Spleen (tissue), 11 donors: Measurements from ENCODE around the gene GMDS. TPM values are rescaled to one million over a fixed set of nuclear protein-coding genes. Genes with fewer than 3 reads are reported as not detected.

ENCODE experiments used
- DNase-seq: peaks from one replicate; pipeline ENCODE4 v3.0.0-alpha.2; 2020
- H3K27ac ChIP-seq, 8 donors: fragments of 200-600 bp; sonication (generic) in 7 of 8; 1 replicate in 4 of 8; 2 replicates in 4 of 8; pipeline versions ENCODE4 v1.5.0 to v1.8.0; 2016 to 2021; ENCODE audit warnings: inconsistent platforms in 4 of 8, mild to moderate bottlenecking in 4 of 8, moderate library complexity in 1 of 8
- H3K27me3 ChIP-seq, 7 donors: fragments of 200-600 bp; sonication (generic) in 6 of 7; replicated peaks in 1 of 7; 1 replicate in 4 of 7; 2 replicates in 3 of 7; pipeline versions ENCODE4 v1.5.0 to v1.8.0; 2016 to 2021; ENCODE audit warnings: inconsistent platforms in 3 of 7, mild to moderate bottlenecking in 1 of 7
- H3K36me3 ChIP-seq, 6 donors: fragments of 200-600 bp; sonication (generic) in 5 of 6; 1 replicate in 4 of 6; 2 replicates in 2 of 6; pipeline versions ENCODE4 v1.5.0 to v1.8.0; 2016 to 2021; ENCODE audit warnings: inconsistent platforms in 2 of 6
- H3K4me1 ChIP-seq, 6 donors: fragments of 200-600 bp; sonication (generic) in 5 of 6; 1 replicate in 3 of 6; 2 replicates in 3 of 6; pipeline versions ENCODE4 v1.5.0 to v1.8.0; 2016 to 2021; ENCODE audit warnings: inconsistent platforms in 3 of 6
- H3K4me3 ChIP-seq, 8 donors: fragments of 200-600 bp; sonication (generic) in 7 of 8; 1 replicate in 4 of 8; 2 replicates in 4 of 8; pipeline versions ENCODE4 v1.5.0 to v1.8.0; 2016 to 2021; ENCODE audit warnings: inconsistent platforms in 4 of 8, mild to moderate bottlenecking in 4 of 8, moderate library complexity in 2 of 8
- H3K9me3 ChIP-seq, 8 donors: fragments of 200-600 bp; sonication (generic) in 7 of 8; 1 replicate in 4 of 8; 2 replicates in 4 of 8; pipeline versions ENCODE4 v1.5.0 to v1.8.0; 2016 to 2021; ENCODE audit warnings: inconsistent platforms in 4 of 8
- POLR2A ChIP-seq, 3 donors: fragments of 450-650 bp; IDR thresholded peaks; one replicate each; pipeline ENCODE4 v1.5.1; 2017; ENCODE audit warnings: antibody characterized with exemption in 3 of 3, mild to moderate bottlenecking in 1 of 3
- POLR2AphosphoS5 ChIP-seq, 3 donors: sonication (generic); formaldehyde crosslinking; IDR thresholded peaks; one replicate each; pipeline ENCODE4 v1.5.1; 2017; ENCODE audit warnings: antibody characterized with exemption in 3 of 3
- WGBS, 5 donors: extraction: QIAGEN DNeasy Blood & Tissue Kit in 3 of 5; methylation state at CpG; one replicate each; pipeline versions ENCODE4 v1.1.5 to v1.1.7; 2013 to 2018; 5-methylcytosine and 5-hydroxymethylcytosine counted together
- intact Hi-C: fragments of 100-400 bp; cut with DNase I; formaldehyde crosslinking; loops from one replicate; pipeline ENCODE4 v1.15.0; 2023; ENCODE audit warnings: low total_unique reads
- polyA plus RNA-seq, 3 donors: library from polyadenylated mRNA; stranded (reverse); fragments of 200-250 nt; gene quantifications; one replicate each; pipeline ENCODE4 v1.2.1, GENCODE V29; 2013
- total RNA-seq, 7 donors: library from RNA; depleted of rRNA in 3 of 7; stranded (reverse); fragments of >200 nt in 3 of 7; fragmentation: NEBNext Ultra II Directional in 4 of 7; extraction: Animal tissue kit (Norgen Biotek cat#: 25700) in 4 of 7; gene quantifications; one replicate each; pipeline versions ENCODE4 v1.1.0 to v1.2.1, GENCODE V29; 2016 to 2021
- TF ChIP-seq, protein P1 (sequence below), 11 experiments: fragments of 200-600 bp in 7 of 11; fragments of 450-650 bp in 4 of 11; sonication (generic) in 4 of 11; IDR thresholded peaks in 8 of 11; conservative IDR thresholded peaks in 3 of 11; 1 replicate in 7 of 11; 2 replicates in 4 of 11; pipeline versions ENCODE4 v1.4.0 to v1.8.0; 2016 to 2021; ENCODE audit warnings: antibody characterized with exemption in 11 of 11, inconsistent platforms in 4 of 11, mild to moderate bottlenecking in 1 of 11
- donor health status: healthy with polysubstance abuse.
- donor health status: DM: no; HTN: no; CAD: no; lungs with moderate emphysema.
- donor health status: DM: no; HTN: no; CAD: no.
- donor health status: Bipolar disorder and iron deficiency.
- donor health status: healthy.
- donor health status: DM: no; HTN: no; CAD: no.
- donor health status: DM: yes; HTN: yes; CAD: no.

GMDS gene
- total and polyA plus RNA-seq, 10 donors = 9.1 to 30.8 (median 17.7) TPM

DNA sequence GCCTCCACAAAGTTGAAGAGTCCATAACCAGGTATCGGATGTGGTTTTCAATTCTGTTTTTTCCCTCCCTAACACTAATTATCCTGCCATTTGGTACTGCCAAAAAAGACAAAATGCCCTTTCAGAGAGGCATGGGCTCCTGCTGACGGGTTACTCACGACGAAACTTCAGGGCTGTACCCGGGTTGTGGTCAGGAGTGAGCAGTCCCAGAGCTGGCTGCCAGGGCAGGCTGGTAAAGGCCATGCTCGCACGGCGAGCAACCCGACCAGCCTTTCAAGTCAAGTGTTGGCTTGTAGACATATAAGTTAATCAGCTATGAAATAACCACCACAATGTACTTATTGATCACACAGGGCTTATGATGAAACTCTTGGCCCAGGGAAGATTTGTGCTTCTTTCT is 483.2 kb downstream of the GMDS start:
- H3K9me3 ChIP-seq = no peaks in the 10 kb centered on the region
- H3K27ac ChIP-seq = no peak overlapping the region
- no peak overlapping the region for H3K4me3 ChIP-seq
- H3K4me1 ChIP-seq = no peaks in the 10 kb centered on the region
- H3K36me3 ChIP-seq = peaks cover 0 to 7% (median 0%) of the 10 kb centered on the region in 6 donors
- no peaks in the 10 kb centered on the region for H3K27me3 ChIP-seq
- DNase-seq = no peak
- TF ChIP-seq, protein P1, sequence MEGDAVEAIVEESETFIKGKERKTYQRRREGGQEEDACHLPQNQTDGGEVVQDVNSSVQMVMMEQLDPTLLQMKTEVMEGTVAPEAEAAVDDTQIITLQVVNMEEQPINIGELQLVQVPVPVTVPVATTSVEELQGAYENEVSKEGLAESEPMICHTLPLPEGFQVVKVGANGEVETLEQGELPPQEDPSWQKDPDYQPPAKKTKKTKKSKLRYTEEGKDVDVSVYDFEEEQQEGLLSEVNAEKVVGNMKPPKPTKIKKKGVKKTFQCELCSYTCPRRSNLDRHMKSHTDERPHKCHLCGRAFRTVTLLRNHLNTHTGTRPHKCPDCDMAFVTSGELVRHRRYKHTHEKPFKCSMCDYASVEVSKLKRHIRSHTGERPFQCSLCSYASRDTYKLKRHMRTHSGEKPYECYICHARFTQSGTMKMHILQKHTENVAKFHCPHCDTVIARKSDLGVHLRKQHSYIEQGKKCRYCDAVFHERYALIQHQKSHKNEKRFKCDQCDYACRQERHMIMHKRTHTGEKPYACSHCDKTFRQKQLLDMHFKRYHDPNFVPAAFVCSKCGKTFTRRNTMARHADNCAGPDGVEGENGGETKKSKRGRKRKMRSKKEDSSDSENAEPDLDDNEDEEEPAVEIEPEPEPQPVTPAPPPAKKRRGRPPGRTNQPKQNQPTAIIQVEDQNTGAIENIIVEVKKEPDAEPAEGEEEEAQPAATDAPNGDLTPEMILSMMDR (IDR thresholded peaks at IDR 0.05 in 8 of 11, conservative IDR thresholded peaks at IDR 0.05 in 3 of 11) = no peak
- TF ChIP-seq POLR2A (IDR thresholded peaks at IDR 0.05) (no peak), POLR2AphosphoS5 (IDR thresholded peaks at IDR 0.05) (no peak)
- 91 to 98% (median 96%) methylated on average over 9 of the region's 9 CpGs for WGBS, 5 donors
- intact Hi-C loops = no loop called here

DNA sequence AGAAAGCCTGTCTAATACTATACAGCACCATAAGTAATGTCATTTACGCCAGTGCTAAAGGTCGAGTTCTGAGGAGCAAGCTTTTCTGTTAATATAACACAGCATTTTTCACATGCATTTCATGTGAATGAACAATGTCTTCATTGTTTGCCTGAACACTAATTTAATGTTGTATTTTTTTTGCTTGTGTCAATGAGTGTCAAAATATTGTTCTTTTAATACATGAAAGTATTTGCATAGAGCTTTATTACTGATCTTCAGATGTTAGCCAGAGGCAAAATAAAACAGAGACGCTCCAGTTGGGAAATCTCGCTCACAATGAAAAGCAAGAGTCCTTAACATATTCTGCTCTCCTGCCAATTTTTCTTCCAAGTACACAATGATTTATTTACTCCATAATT is 483.9 kb downstream of the GMDS start:
- intact Hi-C loops = no loop called here
- Histone ChIP-seq H3K36me3 (peaks cover 0 to 7% (median 0%) of the 10 kb centered on the region in 6 donors), H3K9me3 (no peaks in the 10 kb centered on the region), H3K4me1 (no peaks in the 10 kb centered on the region), H3K4me3 (no peak overlapping the region), H3K27me3 (no peaks in the 10 kb centered on the region), H3K27ac (no peak overlapping the region)
- TF ChIP-seq, protein P1 (IDR thresholded peaks at IDR 0.05 in 8 of 11, conservative IDR thresholded peaks at IDR 0.05 in 3 of 11) = no peak
- no peak for TF ChIP-seq POLR2A (IDR thresholded peaks at IDR 0.05)
- WGBS, 5 donors = 84 to 94% (median 90%) methylated on average over 4 of the region's 4 CpGs
- no peak for DNase-seq

DNA sequence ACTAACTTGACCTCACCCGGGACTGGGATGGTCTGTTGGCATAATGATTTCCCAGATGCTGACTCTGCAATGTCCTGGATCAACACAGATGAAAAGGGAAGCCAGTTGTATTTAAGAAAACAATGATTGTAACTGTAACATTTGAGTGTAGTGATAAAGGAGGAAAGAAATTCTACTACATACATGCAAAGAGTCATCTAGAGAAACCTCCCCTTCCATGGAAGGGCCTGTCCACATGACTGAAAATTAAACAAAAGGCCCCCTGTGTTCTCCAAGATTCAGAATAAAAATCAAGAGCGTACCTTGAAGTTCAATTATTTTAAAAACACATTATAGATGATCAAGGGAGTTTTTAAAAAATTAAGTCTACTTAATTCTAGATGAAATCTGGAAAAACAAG is 484.5 kb downstream of the GMDS start:
- Histone ChIP-seq H3K4me1 (no peaks in the 10 kb centered on the region), H3K9me3 (no peaks in the 10 kb centered on the region), H3K27me3 (no peaks in the 10 kb centered on the region), H3K4me3 (no peak overlapping the region), H3K36me3 (peaks cover 0 to 6% (median 0%) of the 10 kb centered on the region in 6 donors), H3K27ac (no peak overlapping the region)
- TF ChIP-seq POLR2AphosphoS5 (IDR thresholded peaks at IDR 0.05) = no peak
- TF ChIP-seq, protein P1 (IDR thresholded peaks at IDR 0.05 in 8 of 11, conservative IDR thresholded peaks at IDR 0.05 in 3 of 11) = no peak
- no peak for TF ChIP-seq POLR2A (IDR thresholded peaks at IDR 0.05)
- no peak for DNase-seq
- WGBS, 5 donors = 82 to 90% (median 88%) methylated on average over 2 of the region's 2 CpGs
- intact Hi-C loops = no loop called here

DNA sequence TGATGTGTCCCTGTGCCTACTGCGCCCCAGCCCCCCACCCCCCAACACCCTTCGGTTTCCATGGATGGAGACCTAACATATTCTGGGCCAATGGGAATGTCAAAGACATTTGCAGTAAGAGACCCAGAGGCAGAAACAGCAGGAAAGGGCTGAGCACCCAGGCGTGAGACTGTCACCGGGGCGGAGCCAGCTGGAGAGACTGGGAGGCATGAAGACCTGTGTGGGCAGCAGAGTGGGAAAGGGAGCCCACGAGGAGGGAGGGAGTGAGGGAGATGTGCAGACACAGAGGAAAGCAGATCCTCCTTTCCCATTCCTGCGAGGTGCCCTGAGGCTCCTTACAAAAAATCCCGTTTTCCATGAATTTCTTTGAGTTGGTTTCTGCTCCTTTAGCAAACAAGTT is 485.5 kb downstream of the GMDS start:
- no peaks in the 10 kb centered on the region for H3K36me3 ChIP-seq
- H3K27me3 ChIP-seq = no peaks in the 10 kb centered on the region
- no peak for TF ChIP-seq POLR2AphosphoS5 (IDR thresholded peaks at IDR 0.05)
- 91 to 98% (median 94%) methylated on average over 8 of the region's 8 CpGs for WGBS, 5 donors
- H3K9me3 ChIP-seq = no peaks in the 10 kb centered on the region
- H3K4me3 ChIP-seq = no peak overlapping the region
- H3K4me1 ChIP-seq = no peaks in the 10 kb centered on the region
- intact Hi-C loops = no loop called here
- no peak for DNase-seq
- H3K27ac ChIP-seq = no peak overlapping the region
